GM08714 (cell line): ENCODE measurements around the gene SFT2D1.

Experiments used
- H3K4me3 ChIP-seq: fragments of 200-500 bp; sonication (Bioruptor generic); 2 replicates; pipeline ENCODE4 v1.5.1; 2014; ENCODE audit warnings: mild to moderate bottlenecking, low read length, inconsistent platforms
- ZNF274 ChIP-seq: IDR thresholded peaks from 2 replicates; pipeline ENCODE4 v1.6.1; 2012; ENCODE audit warnings: mild to moderate bottlenecking, low read depth, low read length

SFT2D1 gene

DNA sequence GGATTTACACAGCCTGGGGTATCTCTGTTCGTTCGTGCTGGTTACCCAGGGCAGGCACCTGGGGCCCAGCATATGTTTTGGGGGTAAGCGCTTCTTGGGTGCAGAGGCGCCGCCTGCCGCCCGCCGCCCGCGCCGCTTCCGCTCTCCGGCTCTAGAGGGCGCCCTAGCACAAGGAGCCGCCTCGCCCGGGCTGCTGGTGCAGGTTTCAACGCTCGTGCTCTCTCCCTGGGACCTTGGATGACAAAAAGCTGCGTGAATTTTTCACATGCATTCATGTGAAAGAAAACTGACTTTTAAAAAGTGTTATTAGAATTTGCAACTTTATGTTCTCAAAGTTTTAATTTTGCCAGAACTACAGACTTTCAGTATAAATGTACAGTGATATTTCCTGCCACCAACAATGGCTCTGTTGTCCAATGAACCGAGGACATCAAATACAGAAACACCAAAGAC is 66.6 kb downstream of the SFT2D1 start:
- no peak overlapping the region for H3K4me3 ChIP-seq
- TF ChIP-seq ZNF274, result no peak

DNA sequence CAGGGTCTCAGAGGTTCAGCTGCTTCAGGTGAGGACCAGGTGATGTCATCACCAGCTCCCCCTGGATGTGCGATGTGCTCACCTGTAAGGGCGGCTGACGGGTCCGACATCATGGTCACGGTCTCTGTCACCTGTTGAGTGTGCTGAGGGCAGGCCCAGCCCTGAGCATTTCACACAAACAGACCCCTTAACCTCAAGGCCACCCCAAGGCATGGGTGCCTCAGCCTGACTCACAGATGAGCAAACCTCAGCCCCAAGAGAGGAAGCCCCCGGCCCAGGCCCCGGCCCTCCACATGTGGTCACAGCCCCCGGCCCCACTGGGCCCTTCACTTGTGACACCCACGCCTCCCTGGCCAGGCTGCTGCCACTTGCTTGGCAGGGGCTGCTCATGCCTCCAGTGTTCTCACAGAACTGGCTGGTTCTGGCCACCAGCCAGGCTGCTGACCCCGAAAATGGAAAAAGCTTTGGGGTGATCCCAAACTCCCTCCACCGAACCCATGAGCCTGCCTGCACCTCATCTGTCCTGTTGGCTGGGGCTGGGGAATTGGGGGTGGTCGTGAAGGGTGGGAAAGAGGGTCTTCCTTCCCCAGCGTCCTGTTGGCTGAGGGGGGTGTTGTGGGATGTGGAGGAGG is 67.5 kb downstream of the SFT2D1 start:
- H3K4me3 ChIP-seq, result no peak overlapping the region
- TF ChIP-seq ZNF274, result no peak

DNA sequence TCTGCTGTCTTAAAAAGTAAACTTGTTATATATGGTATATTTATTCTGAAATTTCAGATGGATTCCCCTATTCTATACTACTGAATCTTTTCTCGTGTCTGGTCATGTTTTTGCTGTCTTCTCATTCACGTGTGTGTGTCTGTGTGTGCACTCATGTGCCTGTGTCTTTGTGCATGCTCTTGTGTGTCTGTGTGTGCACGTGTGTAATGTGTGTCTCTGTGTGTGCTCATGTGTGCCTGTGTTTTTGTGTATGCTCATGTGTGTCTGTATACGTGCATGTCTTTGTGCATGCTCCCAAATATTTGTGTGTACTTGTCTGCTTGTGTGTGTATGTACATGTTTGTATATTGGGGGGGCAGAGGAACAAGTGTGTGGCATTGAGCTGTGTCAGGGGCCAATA is 68.2 kb downstream of the SFT2D1 start:
- TF ChIP-seq ZNF274, result no peak

DNA sequence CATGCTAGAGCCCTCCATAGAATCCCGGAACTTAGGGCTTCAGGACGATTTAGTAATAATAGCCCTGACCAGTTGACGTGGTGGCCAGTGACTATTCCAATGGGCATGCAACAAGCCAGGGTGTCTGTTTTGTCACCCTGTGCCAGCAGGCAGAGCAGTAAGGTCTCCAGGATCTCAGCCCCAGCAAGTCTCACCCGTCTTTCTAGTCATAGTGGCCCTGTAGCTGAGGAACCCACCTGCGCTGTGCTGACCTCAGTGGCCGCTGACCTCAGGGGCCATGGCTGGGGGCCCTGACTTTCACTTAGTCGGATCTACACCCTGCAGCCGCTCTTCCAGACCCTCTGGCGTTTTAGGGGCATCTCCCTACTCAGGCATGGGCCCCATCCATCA is 71.0 kb downstream of the SFT2D1 start:
- no peak for TF ChIP-seq ZNF274
- no peak overlapping the region for H3K4me3 ChIP-seq

More for the DNA sequence above, 68.2 kb downstream of the SFT2D1 start:
- H3K4me3 ChIP-seq, result no peak overlapping the region

DNA sequence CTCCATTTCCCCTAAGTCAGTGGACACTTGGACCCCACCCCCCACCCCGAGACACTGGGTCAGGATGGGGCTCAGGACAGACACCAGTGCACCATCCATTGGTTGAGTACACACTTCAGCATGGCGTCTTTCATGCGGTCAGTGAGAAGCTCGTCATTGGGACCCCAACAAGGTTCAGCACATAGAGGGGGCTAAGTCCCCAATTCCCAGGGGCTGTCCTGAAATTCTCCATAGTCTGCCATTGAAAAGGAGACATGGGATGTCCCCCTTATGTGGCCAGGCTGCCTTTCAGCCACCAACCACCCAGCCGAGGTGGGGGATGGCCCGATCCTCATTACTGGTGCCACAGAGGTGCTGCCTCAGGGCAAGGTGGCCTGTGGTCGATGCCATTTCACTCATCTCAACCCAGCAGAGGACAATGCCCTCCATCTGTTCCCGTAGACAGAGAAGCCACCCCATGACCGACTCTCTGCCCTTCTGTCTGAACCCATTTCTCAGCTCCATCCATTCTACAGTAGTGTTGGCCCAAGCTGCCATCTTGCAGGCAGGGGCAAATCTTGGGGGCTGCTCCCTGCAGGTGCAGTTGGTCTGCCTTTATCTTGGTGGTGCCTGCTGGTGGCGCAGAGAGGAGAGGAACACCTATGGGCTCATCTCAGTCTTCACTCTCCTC is 71.5 kb downstream of the SFT2D1 start:
- H3K4me3 ChIP-seq, result no peak overlapping the region
- no peak for TF ChIP-seq ZNF274
